Body of pancreas (tissue), 4 donors: Measurements from ENCODE around the gene UBAP2L.

Source experiments
- POLR2A ChIP-seq, 3 donors: fragments of 450-650 bp; IDR thresholded peaks; one replicate each; pipeline ENCODE4 v1.6.1; 2016; ENCODE audit warnings: antibody characterized with exemption in 3 of 3, mild to moderate bottlenecking in 2 of 3
- TF ChIP-seq, protein P1 (sequence below), 7 experiments: fragments of 450-650 bp in 4 of 7; fragments of 200-600 bp in 3 of 7; sonication (generic) in 3 of 7; IDR thresholded peaks; one replicate each; pipeline ENCODE4 v1.5.1; 2016 to 2019; ENCODE audit warnings: antibody characterized with exemption in 7 of 7

- TF ChIP-seq, protein P1, sequence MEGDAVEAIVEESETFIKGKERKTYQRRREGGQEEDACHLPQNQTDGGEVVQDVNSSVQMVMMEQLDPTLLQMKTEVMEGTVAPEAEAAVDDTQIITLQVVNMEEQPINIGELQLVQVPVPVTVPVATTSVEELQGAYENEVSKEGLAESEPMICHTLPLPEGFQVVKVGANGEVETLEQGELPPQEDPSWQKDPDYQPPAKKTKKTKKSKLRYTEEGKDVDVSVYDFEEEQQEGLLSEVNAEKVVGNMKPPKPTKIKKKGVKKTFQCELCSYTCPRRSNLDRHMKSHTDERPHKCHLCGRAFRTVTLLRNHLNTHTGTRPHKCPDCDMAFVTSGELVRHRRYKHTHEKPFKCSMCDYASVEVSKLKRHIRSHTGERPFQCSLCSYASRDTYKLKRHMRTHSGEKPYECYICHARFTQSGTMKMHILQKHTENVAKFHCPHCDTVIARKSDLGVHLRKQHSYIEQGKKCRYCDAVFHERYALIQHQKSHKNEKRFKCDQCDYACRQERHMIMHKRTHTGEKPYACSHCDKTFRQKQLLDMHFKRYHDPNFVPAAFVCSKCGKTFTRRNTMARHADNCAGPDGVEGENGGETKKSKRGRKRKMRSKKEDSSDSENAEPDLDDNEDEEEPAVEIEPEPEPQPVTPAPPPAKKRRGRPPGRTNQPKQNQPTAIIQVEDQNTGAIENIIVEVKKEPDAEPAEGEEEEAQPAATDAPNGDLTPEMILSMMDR (IDR thresholded peaks at IDR 0.05), result no peak
- no peak for TF ChIP-seq POLR2A (IDR thresholded peaks at IDR 0.05)
These were observed 1.2 kb upstream of the UBAP2L start for GRCh38 chr1:154219541-154219940.
